Psoas muscle (tissue), 8 donors: ENCODE data around the gene DYNC1I1. TPM values are rescaled to one million over a fixed set of nuclear protein-coding genes. Genes with fewer than 3 reads are reported as not detected.

ENCODE experiments used
- ATAC-seq, 4 donors: fragments of 200-7000 bp; cut with Tn5 transposase; one replicate each; pipeline ENCODE4 v1.9.1; 2020; ENCODE audit warnings: moderate library complexity in 3 of 4, mild to moderate bottlenecking in 2 of 4
- DNase-seq, 2 donors: peaks; one replicate each; pipeline ENCODE4 v3.0.0-alpha.2; 2020
- H3K27ac ChIP-seq: fragments of 200-600 bp; one replicate; pipeline ENCODE4 v1.8.0; 2022
- H3K27me3 ChIP-seq, 3 donors: fragments of 200-600 bp in 1 of 3; one replicate each; pipeline versions ENCODE4 v1.6.1 to v1.8.0; 2013 to 2022; ENCODE audit warnings: low read length in 2 of 3, mild to moderate bottlenecking in 2 of 3, moderate library complexity in 1 of 3; ENCODE audit not compliant: insufficient read depth in 3 of 3
- H3K36me3 ChIP-seq, 2 donors: fragments of 200-600 bp in 1 of 2; one replicate each; pipeline versions ENCODE4 v1.6.1 to v1.8.0; 2013 to 2022; ENCODE audit warnings: low read depth in 1 of 2, mild to moderate bottlenecking in 1 of 2, moderate library complexity in 1 of 2; ENCODE audit not compliant: insufficient read depth in 1 of 2
- H3K4me1 ChIP-seq: fragments of 200-600 bp; one replicate; pipeline ENCODE4 v1.8.0; 2022
- H3K4me3 ChIP-seq: fragments of 200-600 bp; one replicate; pipeline ENCODE4 v1.8.0; 2022; ENCODE audit warnings: mild to moderate bottlenecking
- H3K9me3 ChIP-seq: fragments of 200-600 bp; one replicate; pipeline ENCODE4 v1.8.0; 2022
- CTCF ChIP-seq: fragments of 200-600 bp; IDR thresholded peaks from one replicate; pipeline ENCODE4 v1.8.0; 2022; ENCODE audit warnings: antibody characterized with exemption
- WGBS, 3 donors: extraction: QIAGEN DNeasy Blood & Tissue Kit; methylation state at CpG; one replicate each; pipeline versions ENCODE4 v1.1.6 to v1.1.7; 2013; 5-methylcytosine and 5-hydroxymethylcytosine counted together
- intact Hi-C, 2 donors: fragments of 100-400 bp; cut with DNase I; formaldehyde crosslinking; loops; one replicate each; pipeline versions ENCODE4 v1.11.0 to v1.14.2; 2022
- polyA plus RNA-seq, 3 donors: library from polyadenylated mRNA; stranded (reverse); fragments of 200-250 nt; gene quantifications; one replicate each; pipeline ENCODE4 v1.2.3, GENCODE V29; 2013
- total RNA-seq, 4 donors: library from RNA; stranded (reverse); fragmentation: NEBNext Ultra II Directional in 2 of 4; extraction: Animal tissue kit (Norgen Biotek cat#: 25700) in 2 of 4; gene quantifications; one replicate each; pipeline versions ENCODE4 v1.2.1 to v1.2.4, GENCODE V29; 2021 to 2023
- donor health status: healthy with polysubstance abuse.
- donor health status: DM: no; HTN: no; CAD: no; lungs with moderate emphysema.
- donor health status: Bipolar disorder and iron deficiency.
- donor health status: healthy.
- donor health status: DM: yes; HTN: yes; CAD: no.
- donor health status: DM: no; HTN: no; CAD: no.
- donor health status: DM: no; HTN: no; CAD: no.
- donor health status: DM: yes; HTN: yes; CAD: no.

DYNC1I1 gene
- total and polyA plus RNA-seq, 7 donors: 3.0 to 28.8 (median 6.9) TPM

DNA sequence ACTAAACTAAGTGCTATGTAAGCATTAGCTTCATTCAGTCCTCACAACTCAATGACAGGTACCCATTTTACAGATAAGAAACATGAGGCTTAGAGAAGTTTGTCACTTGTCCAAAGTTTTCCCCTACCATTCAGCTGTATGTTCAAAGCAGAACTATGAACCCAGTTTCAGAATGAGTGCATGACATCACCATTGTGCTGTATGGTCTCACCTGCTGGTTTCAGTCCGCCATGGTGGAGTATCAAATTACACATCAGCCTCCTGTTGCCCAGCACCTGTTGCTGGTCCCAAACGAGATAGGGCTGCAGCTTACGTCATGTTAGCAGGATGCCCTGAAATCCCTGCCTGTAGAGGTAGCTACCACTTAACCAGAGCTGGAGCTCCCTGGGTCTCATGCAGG is 95.0 kb downstream of the DYNC1I1 start:
- ATAC-seq: no peak
- no peak for TF ChIP-seq CTCF
- WGBS, 3 donors: 29 to 33% (median 30%) methylated on average over 3 of the region's 3 CpGs
- no peak overlapping the region for H3K4me3 ChIP-seq
- H3K36me3 ChIP-seq: no peaks in the 10 kb centered on the region
- no peaks in the 10 kb centered on the region for H3K27me3 ChIP-seq
- H3K4me1 ChIP-seq: no peaks in the 10 kb centered on the region
- no peaks in the 10 kb centered on the region for H3K9me3 ChIP-seq
- DNase-seq: no peak
- no peak overlapping the region for H3K27ac ChIP-seq
- intact Hi-C loops: loop anchor here in 1 of 2 donors (5.0 kb wide), 1 partner anchor 95 kb away; the partner anchor contains the start of gene DYNC1I1

- H3K36me3 ChIP-seq: no peaks in the 10 kb centered on the region
- DNase-seq (no peak), ATAC-seq (peak in 2 of 4 donors; percentile 57 to 68)
- TF ChIP-seq CTCF: peak; percentile 56
- WGBS, 3 donors: 29 to 35% (median 31%) methylated on average over 6 of the region's 6 CpGs
- peaks cover 11% of the 10 kb centered on the region for H3K4me1 ChIP-seq
- H3K4me3 ChIP-seq: no peak overlapping the region
- no peak overlapping the region for H3K27ac ChIP-seq
- H3K9me3 ChIP-seq: no peaks in the 10 kb centered on the region
- intact Hi-C loops: loop anchor here (2.0 to 5.0 kb wide), 2 partner anchors 149 to 150 kb away; no protein-coding TSS in a partner anchor
- no peaks in the 10 kb centered on the region for H3K27me3 ChIP-seq
Measured at GRCh38 chr7:95871075-95871848, 98.9 kb downstream of the DYNC1I1 start.

- intact Hi-C loops: loop anchor here (2.0 to 5.0 kb wide), 2 partner anchors 150 to 151 kb away; no protein-coding TSS in a partner anchor
- 37 to 43% (median 39%) methylated on average over 9 of the region's 9 CpGs for whole genome bisulfite sequencing, 3 donors
- no peak overlapping the region for H3K4me3 ChIP-seq
- H3K36me3 ChIP-seq: no peaks in the 10 kb centered on the region
- H3K4me1 ChIP-seq: peaks cover 11% of the 10 kb centered on the region
- DNase-seq (no peak), ATAC-seq (no peak)
- no peak overlapping the region for H3K27ac ChIP-seq
- no peaks in the 10 kb centered on the region for H3K9me3 ChIP-seq
- H3K27me3 ChIP-seq: no peaks in the 10 kb centered on the region
- no peak for TF ChIP-seq CTCF
Measured at GRCh38 chr7:95871896-95872295, 99.5 kb downstream of the DYNC1I1 start.

DNA sequence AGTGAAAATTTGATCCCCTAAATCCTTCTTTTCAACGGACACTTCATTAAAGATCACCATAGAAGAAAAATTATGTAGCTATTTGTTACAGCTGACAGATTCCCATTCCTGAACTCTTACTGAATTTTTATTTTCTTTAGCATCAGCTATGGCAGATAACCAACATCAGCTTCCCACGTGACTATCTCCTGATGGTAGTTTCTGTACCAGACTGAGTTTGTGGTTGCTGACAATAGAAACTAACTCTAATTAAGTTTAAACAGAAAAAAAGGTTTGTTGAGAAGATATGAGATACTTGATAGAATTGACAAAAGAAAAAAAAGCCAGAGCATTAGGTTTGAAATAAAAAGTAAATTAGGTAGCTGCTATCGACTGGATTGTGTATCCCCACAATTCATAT is 101.8 kb downstream of the DYNC1I1 start:
- intact Hi-C loops: loop anchor here in 1 of 2 donors (5.0 kb wide), 1 partner anchor 152 kb away; no protein-coding TSS in a partner anchor
- DNase-seq (no peak), ATAC-seq (no peak)
- H3K27me3 ChIP-seq: no peaks in the 10 kb centered on the region
- WGBS, 3 donors: 53 to 64% (median 54%) methylated on average over 3 of the region's 3 CpGs
- H3K4me1 ChIP-seq: peaks cover 11% of the 10 kb centered on the region
- no peak overlapping the region for H3K4me3 ChIP-seq
- H3K27ac ChIP-seq: no peak overlapping the region
- no peak for TF ChIP-seq CTCF
- H3K36me3 ChIP-seq: no peaks in the 10 kb centered on the region
- no peaks in the 10 kb centered on the region for H3K9me3 ChIP-seq
